HFF-Myc (cell line): ENCODE measurements around the gene EHD4.

ENCODE experiments used
- DNase-seq: peaks from one replicate; pipeline ENCODE4 v3.0.0-alpha.2; 2011; ENCODE audit warnings: low read depth; ENCODE audit errors: extremely low read depth
- H3K4me3 ChIP-seq: replicated peaks from 2 replicates; pipeline ENCODE4 v1.5.1; 2011; ENCODE audit warnings: low read depth, mild to moderate bottlenecking, control low read depth, low read length
- CTCF ChIP-seq: IDR thresholded peaks from 2 replicates; pipeline ENCODE4 v1.5.1; 2012; ENCODE audit warnings: mild to moderate bottlenecking, low read depth, low read length, control low read depth; ENCODE audit errors: missing control alignments

Gene EHD4

GRCh38 chr15:41915255-41915994 lies 56.9 kb downstream of the EHD4 start:
- TF ChIP-seq CTCF, result no peak
- DNase-seq, result no peak
- no peak overlapping the region for H3K4me3 ChIP-seq

- H3K4me3 ChIP-seq, result no peak overlapping the region
- no peak for TF ChIP-seq CTCF
- DNase-seq, result no peak
Observed at GRCh38 chr15:41914411-41914810, 57.9 kb downstream of the EHD4 start.

- no peak for DNase-seq
- TF ChIP-seq CTCF, result no peak
- H3K4me3 ChIP-seq, result no peak overlapping the region
Observed at GRCh38 chr15:41913256-41913655, 59.1 kb downstream of the EHD4 start.

GRCh38 chr15:41911691-41912345 lies 60.5 kb downstream of the EHD4 start:
- no peak for DNase-seq
- H3K4me3 ChIP-seq, result no peak overlapping the region
- no peak for TF ChIP-seq CTCF

- no peak overlapping the region for H3K4me3 ChIP-seq
- no peak for DNase-seq
- TF ChIP-seq CTCF, result no peak
Observed at GRCh38 chr15:41908736-41909461, 63.5 kb downstream of the EHD4 start.

GRCh38 chr15:41907141-41907540 lies 65.2 kb downstream of the EHD4 start:
- no peak for DNase-seq
- no peak for TF ChIP-seq CTCF
- H3K4me3 ChIP-seq, result no peak overlapping the region
